ENCODE measurements around the gene SNCA.

DNA sequence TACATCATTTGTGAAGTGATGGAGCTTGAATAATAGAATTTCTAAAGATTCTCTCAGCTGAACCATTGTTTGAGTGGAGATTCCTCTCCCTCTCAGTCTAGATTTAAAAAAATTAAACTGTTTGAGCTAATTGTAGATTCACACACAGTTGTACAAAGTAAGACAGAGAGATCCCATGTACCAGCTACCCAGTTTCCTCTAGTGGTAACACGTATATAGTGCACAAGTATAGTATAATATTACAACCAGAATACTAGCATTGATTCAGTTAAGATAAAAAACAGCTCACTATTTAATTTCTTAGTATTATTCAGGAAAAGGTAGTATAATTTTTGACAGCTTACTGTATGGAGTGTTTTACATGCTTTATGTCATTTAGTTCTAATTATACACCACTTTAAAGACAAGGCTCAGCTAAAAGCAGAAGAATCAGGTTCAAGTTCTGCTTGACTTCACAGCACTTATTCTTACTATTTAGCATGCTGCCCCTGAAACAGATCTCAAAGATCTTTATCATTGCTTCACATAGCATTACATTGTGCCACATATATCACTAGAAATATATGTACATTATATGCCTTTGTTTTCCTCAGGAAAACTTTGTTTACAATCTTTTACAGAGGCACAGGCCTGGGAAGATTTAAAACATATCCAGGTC lies 136.1 kb downstream of the SNCA start:
- TF ChIP-seq EP300 (IDR thresholded peaks at IDR 0.05) (no peak), POLR2A (IDR thresholded peaks at IDR 0.05) (no peak)
- TF ChIP-seq, protein P1, sequence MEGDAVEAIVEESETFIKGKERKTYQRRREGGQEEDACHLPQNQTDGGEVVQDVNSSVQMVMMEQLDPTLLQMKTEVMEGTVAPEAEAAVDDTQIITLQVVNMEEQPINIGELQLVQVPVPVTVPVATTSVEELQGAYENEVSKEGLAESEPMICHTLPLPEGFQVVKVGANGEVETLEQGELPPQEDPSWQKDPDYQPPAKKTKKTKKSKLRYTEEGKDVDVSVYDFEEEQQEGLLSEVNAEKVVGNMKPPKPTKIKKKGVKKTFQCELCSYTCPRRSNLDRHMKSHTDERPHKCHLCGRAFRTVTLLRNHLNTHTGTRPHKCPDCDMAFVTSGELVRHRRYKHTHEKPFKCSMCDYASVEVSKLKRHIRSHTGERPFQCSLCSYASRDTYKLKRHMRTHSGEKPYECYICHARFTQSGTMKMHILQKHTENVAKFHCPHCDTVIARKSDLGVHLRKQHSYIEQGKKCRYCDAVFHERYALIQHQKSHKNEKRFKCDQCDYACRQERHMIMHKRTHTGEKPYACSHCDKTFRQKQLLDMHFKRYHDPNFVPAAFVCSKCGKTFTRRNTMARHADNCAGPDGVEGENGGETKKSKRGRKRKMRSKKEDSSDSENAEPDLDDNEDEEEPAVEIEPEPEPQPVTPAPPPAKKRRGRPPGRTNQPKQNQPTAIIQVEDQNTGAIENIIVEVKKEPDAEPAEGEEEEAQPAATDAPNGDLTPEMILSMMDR (IDR thresholded peaks at IDR 0.05): no peak

Measured in sigmoid colon (tissue), 4 donors.